ENCODE results near the gene ASF1B. TPM values are rescaled to one million over a fixed set of nuclear protein-coding genes. Genes with fewer than 3 reads are reported as not detected.

ASF1B gene
- total and polyA plus RNA-seq, 5 donors from 2014 or later = 4.6 to 10.1 (median 8.6) TPM

- H3K9me3 ChIP-seq (ENCODE audit: control insufficient read depth in 2 of 2, low read length in 2 of 2) = no peaks in the 10 kb centered on the region
- Mint-ChIP-seq H3K27me3 (no peaks in the 10 kb centered on the region), H3K9me3 (peaks cover 0 to 2% (median 0%) of the 10 kb centered on the region in 7 donors), H3K4me1 (peaks cover 0 to 59% (median 34%) of the 10 kb centered on the region in 4 donors), H3K36me3 (no peaks in the 10 kb centered on the region), H3K27ac (peak overlapping the region in 2 of 3 donors; percentile 82 to 84), H3K4me3 (peak overlapping the region; percentile 90 to 97 (median 94))
- DNase-seq (no peak), ATAC-seq (ENCODE audit: low read depth in 2 of 2) (no peak)
- peak overlapping the region; percentile 53 for H3K4me3 ChIP-seq (ENCODE audit: low read depth, low read length)
- H3K27ac ChIP-seq (ENCODE audit: insufficient read depth, low read length, poor library complexity, severe bottlenecking) = no peak overlapping the region
- no peaks in the 10 kb centered on the region for H3K36me3 ChIP-seq (ENCODE audit: control insufficient read depth, insufficient read depth, low read length)
- H3K27me3 ChIP-seq (ENCODE audit: control insufficient read depth, insufficient read depth, low read length) = no peaks in the 10 kb centered on the region
- peaks cover 52% of the 10 kb centered on the region for H3K4me1 ChIP-seq (ENCODE audit: control insufficient read depth, insufficient read depth, low read length, poor library complexity, severe bottlenecking)
These were observed 19.9 kb downstream of the ASF1B start for GRCh38 chr19:14116525-14116917.

DNA sequence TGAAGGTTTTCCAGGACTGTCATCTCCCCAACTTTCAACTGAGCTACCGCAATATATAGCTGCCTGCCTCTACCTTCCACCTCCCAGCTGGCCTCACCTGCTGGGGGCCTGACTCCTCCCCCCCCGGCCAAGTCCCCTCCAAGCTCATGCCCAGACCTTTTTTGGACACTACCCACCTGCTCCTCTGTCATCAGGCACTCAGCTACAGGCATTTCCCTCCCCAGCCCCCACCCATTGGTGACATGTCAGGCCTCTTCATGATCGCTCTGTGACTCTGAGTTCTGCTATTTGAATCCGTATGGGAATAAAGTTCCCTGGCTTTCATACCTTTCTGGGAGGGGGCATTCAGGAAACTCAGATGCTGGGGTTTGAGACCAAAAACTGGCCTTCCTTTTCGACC lies 20.6 kb downstream of the ASF1B start:
- no peak overlapping the region for H3K4me3 ChIP-seq (ENCODE audit: low read depth, low read length)
- Mint-ChIP-seq H3K36me3 (no peaks in the 10 kb centered on the region), H3K9me3 (peaks cover 0 to 2% (median 0%) of the 10 kb centered on the region in 7 donors), H3K27me3 (no peaks in the 10 kb centered on the region), H3K4me1 (peaks cover 0 to 66% (median 36%) of the 10 kb centered on the region in 4 donors), H3K4me3 (peak overlapping the region; percentile 90 to 97 (median 94)), H3K27ac (no peak overlapping the region)
- H3K4me1 ChIP-seq (ENCODE audit: control insufficient read depth, insufficient read depth, low read length, poor library complexity, severe bottlenecking) = peaks cover 52% of the 10 kb centered on the region
- H3K9me3 ChIP-seq (ENCODE audit: control insufficient read depth in 2 of 2, low read length in 2 of 2) = no peaks in the 10 kb centered on the region
- H3K36me3 ChIP-seq (ENCODE audit: control insufficient read depth, insufficient read depth, low read length) = no peaks in the 10 kb centered on the region
- ATAC-seq (ENCODE audit: low read depth in 2 of 2) (no peak), DNase-seq (no peak)
- H3K27ac ChIP-seq (ENCODE audit: insufficient read depth, low read length, poor library complexity, severe bottlenecking) = no peak overlapping the region
- H3K27me3 ChIP-seq (ENCODE audit: control insufficient read depth, insufficient read depth, low read length) = no peaks in the 10 kb centered on the region

DNA sequence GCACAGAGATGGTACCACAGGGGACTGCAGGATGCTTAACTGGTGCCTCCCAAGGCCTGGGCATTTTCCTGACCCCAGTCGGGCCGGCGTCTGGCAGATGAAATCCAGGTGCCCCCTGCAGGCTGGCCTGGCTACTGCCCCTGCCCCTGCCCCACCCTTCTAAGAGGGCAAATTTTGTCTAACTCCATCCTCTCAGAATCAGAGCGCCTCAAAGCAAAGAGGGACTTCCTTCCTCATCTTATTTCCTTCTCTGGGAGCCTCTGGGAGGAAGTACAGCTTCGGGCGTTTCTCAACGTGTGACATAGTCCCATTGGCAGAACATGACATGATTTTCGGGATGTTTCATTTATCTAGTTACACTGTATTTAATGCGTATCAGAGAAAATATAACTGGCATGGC lies 21.5 kb downstream of the ASF1B start:
- Histone ChIP-seq H3K36me3 (ENCODE audit: control insufficient read depth, insufficient read depth, low read length) (no peaks in the 10 kb centered on the region), H3K4me1 (ENCODE audit: control insufficient read depth, insufficient read depth, low read length, poor library complexity, severe bottlenecking) (peaks cover 52% of the 10 kb centered on the region), H3K4me3 (ENCODE audit: low read depth, low read length) (no peak overlapping the region), H3K9me3 (ENCODE audit: control insufficient read depth in 2 of 2, low read length in 2 of 2) (no peaks in the 10 kb centered on the region), H3K27me3 (ENCODE audit: control insufficient read depth, insufficient read depth, low read length) (no peaks in the 10 kb centered on the region), H3K27ac (ENCODE audit: insufficient read depth, low read length, poor library complexity, severe bottlenecking) (no peak overlapping the region)
- Mint-ChIP-seq H3K27ac (peak overlapping the region in 1 of 3 donors; percentile 36), H3K27me3 (no peaks in the 10 kb centered on the region), H3K4me1 (peaks cover 0 to 69% (median 39%) of the 10 kb centered on the region in 4 donors), H3K9me3 (peaks cover 0 to 2% (median 0%) of the 10 kb centered on the region in 7 donors), H3K4me3 (peak overlapping the region; percentile 44 to 63 (median 51)), H3K36me3 (no peaks in the 10 kb centered on the region)
- DNase-seq (peak; percentile 29 to 53 (median 46)), ATAC-seq (ENCODE audit: low read depth in 2 of 2) (no peak)

DNA sequence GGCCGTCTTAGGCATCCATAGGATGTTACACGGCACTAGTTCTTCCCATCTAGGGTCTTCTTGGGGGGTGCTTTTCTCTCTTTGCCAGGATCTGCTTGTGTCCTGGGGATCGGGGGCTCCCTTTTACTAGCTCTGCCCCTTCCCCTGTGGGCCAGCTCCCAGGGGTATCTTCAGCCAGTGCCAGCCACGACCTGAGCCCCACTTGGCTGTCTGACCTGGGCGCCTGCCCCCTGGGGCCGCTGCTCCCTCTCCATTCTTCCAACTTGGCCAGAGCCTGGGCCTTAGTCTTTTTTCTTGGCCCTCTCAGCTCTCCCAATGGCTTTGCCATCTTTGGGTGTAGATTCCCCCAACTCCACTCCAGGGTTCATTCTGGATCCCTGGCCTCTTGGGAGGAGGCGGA lies 21.9 kb downstream of the ASF1B start:
- H3K4me1 ChIP-seq (ENCODE audit: control insufficient read depth, insufficient read depth, low read length, poor library complexity, severe bottlenecking) = peaks cover 52% of the 10 kb centered on the region

DNA sequence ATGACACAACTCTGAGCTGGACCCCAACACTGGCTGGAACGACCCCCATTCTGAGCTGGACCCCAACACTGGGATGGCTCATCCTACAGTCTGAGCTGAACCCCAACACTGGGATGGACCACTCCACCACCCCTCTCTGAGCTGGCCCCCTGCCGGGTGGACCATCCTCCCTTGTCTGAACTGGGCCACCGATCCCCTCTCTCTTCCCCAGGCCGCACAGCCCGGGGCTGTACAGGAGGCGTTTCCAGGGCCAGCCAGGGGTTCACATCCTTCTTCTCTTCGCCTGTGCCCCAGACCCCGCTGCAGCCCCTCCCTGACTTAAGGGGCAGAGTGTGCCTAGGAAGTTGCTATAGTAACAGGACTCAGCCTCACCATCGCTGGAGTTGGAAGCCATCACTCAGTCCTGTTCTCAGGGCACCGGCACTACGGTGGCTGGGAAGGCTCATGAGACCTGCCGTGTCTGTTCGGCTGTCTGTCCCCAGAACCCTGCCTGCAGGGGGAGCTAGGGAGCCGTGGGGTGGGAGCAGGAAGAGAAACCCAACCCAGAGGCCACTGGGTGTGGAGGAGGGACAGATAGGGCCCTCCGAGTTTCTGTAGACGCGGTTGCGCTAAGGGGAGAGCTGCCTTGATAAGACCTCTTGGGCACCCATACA lies 22.5 kb downstream of the ASF1B start:
- Mint-ChIP-seq H3K4me1 (peaks cover 0 to 65% (median 35%) of the 10 kb centered on the region in 4 donors), H3K36me3 (no peaks in the 10 kb centered on the region), H3K9me3 (peaks cover 0 to 2% (median 0%) of the 10 kb centered on the region in 7 donors), H3K27me3 (no peaks in the 10 kb centered on the region), H3K4me3 (peak overlapping the region in 3 of 4 donors; percentile 38 to 90 (median 70)), H3K27ac (peak overlapping the region in 1 of 3 donors; percentile 55)
- H3K27me3 ChIP-seq (ENCODE audit: control insufficient read depth, insufficient read depth, low read length) = no peaks in the 10 kb centered on the region
- no peaks in the 10 kb centered on the region for H3K36me3 ChIP-seq (ENCODE audit: control insufficient read depth, insufficient read depth, low read length)
- peaks cover 51% of the 10 kb centered on the region for H3K4me1 ChIP-seq (ENCODE audit: control insufficient read depth, insufficient read depth, low read length, poor library complexity, severe bottlenecking)
- no peak overlapping the region for H3K27ac ChIP-seq (ENCODE audit: insufficient read depth, low read length, poor library complexity, severe bottlenecking)
- H3K4me3 ChIP-seq (ENCODE audit: low read depth, low read length) = no peak overlapping the region
- peak in 2 of 3 donors; percentile 30 to 50 for DNase-seq
- no peak for ATAC-seq (ENCODE audit: low read depth in 2 of 2)
- no peaks in the 10 kb centered on the region for H3K9me3 ChIP-seq (ENCODE audit: control insufficient read depth in 2 of 2, low read length in 2 of 2)

More for the DNA sequence above, 21.9 kb downstream of the ASF1B start:
- no peaks in the 10 kb centered on the region for H3K36me3 ChIP-seq (ENCODE audit: control insufficient read depth, insufficient read depth, low read length)
- no peaks in the 10 kb centered on the region for H3K9me3 ChIP-seq (ENCODE audit: control insufficient read depth in 2 of 2, low read length in 2 of 2)
- no peak for DNase-seq
- peak overlapping the region in 3 of 4 donors; percentile 43 to 70 (median 57) for H3K4me3 Mint-ChIP-seq
- no peaks in the 10 kb centered on the region for H3K36me3 Mint-ChIP-seq
- no peak for ATAC-seq (ENCODE audit: low read depth in 2 of 2)
- no peaks in the 10 kb centered on the region for H3K27me3 Mint-ChIP-seq
- peaks cover 0 to 69% (median 39%) of the 10 kb centered on the region in 4 donors for H3K4me1 Mint-ChIP-seq
- peak overlapping the region in 1 of 3 donors; percentile 36 for H3K27ac Mint-ChIP-seq
- no peaks in the 10 kb centered on the region for H3K27me3 ChIP-seq (ENCODE audit: control insufficient read depth, insufficient read depth, low read length)
- no peak overlapping the region for H3K27ac ChIP-seq (ENCODE audit: insufficient read depth, low read length, poor library complexity, severe bottlenecking)
- H3K9me3 Mint-ChIP-seq = peaks cover 0 to 2% (median 0%) of the 10 kb centered on the region in 7 donors
- H3K4me3 ChIP-seq (ENCODE audit: low read depth, low read length) = no peak overlapping the region

- Mint-ChIP-seq H3K36me3 (no peaks in the 10 kb centered on the region), H3K4me3 (peak overlapping the region in 2 of 4 donors; percentile 15 to 44), H3K9me3 (peaks cover 0 to 1% (median 0%) of the 10 kb centered on the region in 7 donors), H3K4me1 (peaks cover 0 to 63% (median 30%) of the 10 kb centered on the region in 4 donors), H3K27ac (peak overlapping the region in 2 of 3 donors; percentile 12 to 51), H3K27me3 (no peaks in the 10 kb centered on the region)
- Histone ChIP-seq H3K27me3 (ENCODE audit: control insufficient read depth, insufficient read depth, low read length) (no peaks in the 10 kb centered on the region), H3K27ac (ENCODE audit: insufficient read depth, low read length, poor library complexity, severe bottlenecking) (no peak overlapping the region), H3K36me3 (ENCODE audit: control insufficient read depth, insufficient read depth, low read length) (no peaks in the 10 kb centered on the region), H3K9me3 (ENCODE audit: control insufficient read depth in 2 of 2, low read length in 2 of 2) (no peaks in the 10 kb centered on the region), H3K4me1 (ENCODE audit: control insufficient read depth, insufficient read depth, low read length, poor library complexity, severe bottlenecking) (peaks cover 45% of the 10 kb centered on the region), H3K4me3 (ENCODE audit: low read depth, low read length) (no peak overlapping the region)
- no peak for ATAC-seq (ENCODE audit: low read depth in 2 of 2)
- no peak for DNase-seq
These were observed 23.5 kb downstream of the ASF1B start for GRCh38 chr19:14112809-14113385.

DNA sequence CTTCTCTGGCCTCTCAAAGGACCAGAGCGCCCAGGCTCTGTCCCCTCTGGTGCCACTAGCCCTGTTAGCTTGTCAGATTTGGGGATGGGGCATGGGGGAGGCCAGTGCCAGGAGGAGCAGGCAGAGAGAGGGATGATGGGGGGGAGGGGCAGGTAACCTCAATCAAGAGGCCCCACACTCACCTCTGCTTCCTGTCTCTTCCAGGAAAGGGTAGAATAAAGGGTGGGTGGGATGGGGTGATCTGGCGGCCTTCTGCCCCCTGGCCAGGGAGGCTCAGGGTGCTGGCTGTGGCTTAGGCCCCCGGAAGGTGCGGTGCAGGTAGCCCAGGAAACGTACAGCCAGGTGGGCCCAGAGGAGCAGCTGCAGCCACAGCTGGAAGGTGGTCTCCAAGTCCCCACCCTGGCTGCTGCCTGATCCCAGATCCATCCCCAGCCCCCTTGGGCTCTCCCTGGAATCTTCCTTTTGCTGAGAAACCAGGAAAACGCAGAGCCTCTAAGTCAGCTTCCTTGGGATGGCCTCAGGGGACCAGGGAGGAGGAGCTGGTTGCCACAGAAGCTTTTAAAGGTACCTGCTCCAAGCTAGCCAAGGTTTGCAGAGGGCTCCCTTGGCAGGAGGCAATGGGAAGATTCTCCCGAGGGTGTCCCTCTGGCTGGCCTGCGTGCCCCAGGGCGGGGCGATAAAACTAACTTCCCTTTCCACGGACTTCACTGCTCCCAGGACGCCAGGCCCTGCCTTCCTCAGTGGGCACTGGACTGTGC lies 24.2 kb downstream of the ASF1B start:
- H3K9me3 Mint-ChIP-seq = no peaks in the 10 kb centered on the region
- peak overlapping the region in 2 of 4 donors; percentile 44 to 85 for H3K4me3 Mint-ChIP-seq
- H3K4me1 Mint-ChIP-seq = peaks cover 0 to 62% (median 27%) of the 10 kb centered on the region in 4 donors
- H3K27ac ChIP-seq (ENCODE audit: insufficient read depth, low read length, poor library complexity, severe bottlenecking) = no peak overlapping the region
- H3K27me3 Mint-ChIP-seq = no peaks in the 10 kb centered on the region
- peak overlapping the region in 1 of 3 donors; percentile 12 for H3K27ac Mint-ChIP-seq
- H3K9me3 ChIP-seq (ENCODE audit: control insufficient read depth in 2 of 2, low read length in 2 of 2) = no peaks in the 10 kb centered on the region
- H3K27me3 ChIP-seq (ENCODE audit: control insufficient read depth, insufficient read depth, low read length) = no peaks in the 10 kb centered on the region
- peaks cover 44% of the 10 kb centered on the region for H3K4me1 ChIP-seq (ENCODE audit: control insufficient read depth, insufficient read depth, low read length, poor library complexity, severe bottlenecking)
- no peaks in the 10 kb centered on the region for H3K36me3 ChIP-seq (ENCODE audit: control insufficient read depth, insufficient read depth, low read length)
- H3K36me3 Mint-ChIP-seq = no peaks in the 10 kb centered on the region
- H3K4me3 ChIP-seq (ENCODE audit: low read depth, low read length) = no peak overlapping the region
- no peak for DNase-seq
- no peak for ATAC-seq (ENCODE audit: low read depth in 2 of 2)
